Glomerular endothelial cell (primary cell): ENCODE measurements around the gene KIFC1. TPM values are rescaled to one million over a fixed set of nuclear protein-coding genes. Genes with fewer than 3 reads are reported as not detected.

Source experiments
- DNase-seq: peaks from one replicate; pipeline ENCODE4 v3.0.0-alpha.2; 2011; ENCODE audit warnings: low read depth, low spot score; ENCODE audit errors: extremely low read depth
- total RNA-seq: library from RNA; depleted of rRNA; stranded (reverse); fragments of >200 nt; gene quantifications from 2 replicates; pipeline ENCODE4 v1.2.3, GENCODE V29; 2015

KIFC1 gene
- total RNA-seq, 1 donor from 2014 or later: 21.9 TPM

DNA sequence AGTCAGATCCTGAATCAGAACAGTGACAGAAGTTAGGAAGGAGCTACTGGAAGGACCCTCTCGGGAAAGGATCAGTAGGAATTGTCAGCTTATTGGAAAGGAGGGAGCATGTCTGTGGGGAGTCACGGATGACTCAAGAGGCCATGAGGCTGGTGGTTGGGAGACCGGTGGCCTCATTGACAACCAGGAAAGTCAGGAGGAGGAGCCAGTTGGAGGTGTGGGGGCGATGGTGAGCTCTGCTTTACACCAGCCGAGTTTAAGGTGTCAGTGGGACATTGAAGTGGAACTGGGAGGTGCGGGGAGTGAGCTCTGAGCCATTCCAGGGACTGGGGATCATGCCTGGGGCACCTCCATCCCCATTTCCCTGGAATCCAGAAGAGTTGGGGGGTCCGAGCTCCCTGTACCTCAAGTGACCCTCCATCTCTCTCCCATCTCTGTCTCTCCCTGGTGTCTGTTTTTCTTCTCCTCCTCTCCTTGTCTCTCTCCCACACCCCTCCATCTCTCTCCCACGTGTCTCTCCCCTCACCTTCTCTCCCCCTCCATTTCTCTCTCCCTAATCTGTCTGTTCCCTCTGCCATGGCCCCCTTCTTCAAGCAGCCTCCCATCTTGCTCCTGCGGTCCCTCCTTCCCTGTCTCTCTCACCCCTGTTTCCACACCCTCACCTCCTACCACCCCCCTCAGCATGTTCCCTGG, 48.5 kb downstream of the KIFC1 start:
- no peak for DNase-seq

DNA sequence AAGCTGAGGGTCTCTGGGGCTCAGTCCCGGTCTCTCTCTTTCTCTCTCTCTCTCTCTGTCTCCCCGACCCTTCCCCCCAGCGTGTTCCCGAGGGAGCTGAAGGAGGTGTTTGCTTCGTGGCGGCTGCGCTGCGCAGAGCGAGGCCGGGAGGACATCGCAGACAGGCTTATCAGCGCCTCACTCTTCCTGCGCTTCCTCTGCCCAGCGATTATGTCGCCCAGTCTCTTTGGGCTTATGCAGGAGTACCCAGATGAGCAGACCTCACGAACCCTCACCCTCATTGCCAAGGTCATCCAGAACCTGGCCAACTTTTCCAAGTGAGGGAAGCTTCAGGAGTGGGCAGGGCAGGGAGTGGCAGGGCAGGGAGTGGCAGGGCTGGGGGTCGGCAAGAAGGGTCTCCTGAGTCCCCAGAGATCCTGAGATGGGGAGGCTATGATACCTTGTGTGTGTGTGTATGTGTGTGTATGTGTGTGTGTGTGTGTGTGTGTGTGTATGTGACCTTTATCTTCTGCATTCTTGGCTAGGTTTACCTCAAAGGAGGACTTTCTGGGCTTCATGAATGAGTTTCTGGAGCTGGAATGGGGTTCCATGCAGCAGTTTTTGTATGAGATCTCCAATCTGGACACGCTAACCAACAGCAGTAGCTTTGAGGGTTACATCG, 49.2 kb downstream of the KIFC1 start:
- no peak for DNase-seq

DNA sequence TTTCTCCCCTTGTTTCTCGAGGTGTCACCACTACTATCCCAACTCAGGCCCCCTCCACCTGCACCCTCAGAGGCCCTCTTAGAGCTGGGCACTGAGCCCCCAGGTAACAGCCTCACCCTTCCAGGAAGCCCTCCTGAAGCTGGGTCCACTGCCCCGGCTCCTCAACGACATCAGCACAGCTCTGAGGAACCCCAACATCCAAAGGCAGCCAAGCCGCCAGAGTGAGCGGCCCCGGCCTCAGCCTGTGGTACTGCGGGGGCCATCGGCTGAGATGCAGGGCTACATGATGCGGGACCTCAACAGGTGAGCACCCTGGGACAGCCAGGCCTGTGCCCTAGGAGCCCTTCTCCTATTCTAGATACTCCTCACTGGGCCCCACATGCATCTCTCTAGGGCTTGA, 49.8 kb downstream of the KIFC1 start:
- DNase-seq: no peak

DNA sequence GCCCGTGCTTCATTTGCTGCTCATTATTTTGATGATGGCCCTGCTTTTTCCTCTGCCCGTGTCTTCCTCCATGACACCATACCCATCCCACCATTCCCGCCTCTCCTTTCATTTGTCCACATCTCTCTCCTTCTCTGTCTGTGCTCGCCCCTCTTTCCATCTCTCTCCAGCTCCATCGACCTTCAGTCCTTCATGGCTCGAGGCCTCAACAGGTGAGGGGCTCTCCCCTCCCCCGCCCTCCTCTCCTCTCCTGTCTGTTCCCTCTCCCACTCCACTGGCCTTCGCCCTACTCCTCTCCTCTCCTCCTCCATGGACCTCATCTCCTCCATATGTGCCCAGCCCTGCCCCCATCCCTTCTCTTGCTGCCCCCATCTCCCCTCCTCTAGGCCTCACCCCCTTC, 50.7 kb downstream of the KIFC1 start:
- DNase-seq: no peak

DNA sequence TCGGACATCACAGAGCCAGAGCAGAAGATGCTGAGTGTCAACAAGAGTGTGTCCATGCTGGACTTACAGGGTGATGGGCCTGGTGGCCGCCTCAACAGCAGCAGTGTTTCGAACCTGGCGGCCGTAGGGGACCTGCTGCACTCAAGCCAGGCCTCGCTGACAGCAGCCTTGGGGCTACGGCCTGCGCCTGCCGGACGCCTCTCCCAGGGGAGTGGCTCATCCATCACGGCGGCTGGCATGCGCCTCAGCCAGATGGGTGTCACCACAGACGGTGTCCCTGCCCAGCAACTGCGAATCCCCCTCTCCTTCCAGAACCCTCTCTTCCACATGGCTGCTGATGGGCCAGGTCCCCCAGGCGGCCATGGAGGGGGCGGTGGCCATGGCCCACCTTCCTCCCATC, 51.4 kb downstream of the KIFC1 start:
- DNase-seq: no peak

DNA sequence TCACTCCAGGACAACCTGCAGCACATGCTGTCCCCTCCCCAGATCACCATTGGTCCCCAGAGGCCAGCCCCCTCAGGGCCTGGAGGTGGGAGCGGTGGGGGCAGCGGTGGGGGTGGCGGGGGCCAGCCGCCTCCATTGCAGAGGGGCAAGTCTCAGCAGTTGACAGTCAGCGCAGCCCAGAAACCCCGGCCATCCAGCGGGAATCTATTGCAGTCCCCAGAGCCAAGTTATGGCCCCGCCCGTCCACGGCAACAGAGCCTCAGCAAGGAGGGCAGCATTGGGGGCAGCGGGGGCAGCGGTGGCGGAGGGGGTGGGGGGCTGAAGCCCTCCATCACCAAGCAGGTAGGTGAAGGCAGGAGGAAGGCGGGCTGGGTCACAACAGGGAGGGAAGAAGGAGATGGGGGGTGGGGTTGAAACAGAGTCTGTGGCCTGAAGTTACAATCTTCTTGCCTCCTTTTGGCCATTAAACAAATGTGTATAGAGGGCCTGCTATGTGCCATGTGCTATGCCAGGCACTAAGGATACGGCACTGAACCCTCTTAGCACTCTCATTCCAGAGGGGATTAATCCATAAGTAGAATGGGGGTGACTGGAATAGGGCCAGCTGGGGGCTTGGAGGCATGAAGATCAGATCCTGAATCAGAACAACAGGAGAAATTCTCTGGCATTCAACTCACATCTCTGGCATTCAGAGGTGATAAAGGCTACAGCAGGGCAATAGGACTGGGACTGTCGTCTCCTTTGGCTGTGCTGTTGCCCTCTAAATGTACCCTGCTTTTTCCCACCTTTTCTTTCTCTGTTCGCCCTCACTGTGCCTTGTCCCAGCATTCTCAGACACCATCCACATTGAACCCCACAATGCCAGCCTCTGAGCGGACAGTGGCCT, 52.2 kb downstream of the KIFC1 start:
- DNase-seq: no peak

DNA sequence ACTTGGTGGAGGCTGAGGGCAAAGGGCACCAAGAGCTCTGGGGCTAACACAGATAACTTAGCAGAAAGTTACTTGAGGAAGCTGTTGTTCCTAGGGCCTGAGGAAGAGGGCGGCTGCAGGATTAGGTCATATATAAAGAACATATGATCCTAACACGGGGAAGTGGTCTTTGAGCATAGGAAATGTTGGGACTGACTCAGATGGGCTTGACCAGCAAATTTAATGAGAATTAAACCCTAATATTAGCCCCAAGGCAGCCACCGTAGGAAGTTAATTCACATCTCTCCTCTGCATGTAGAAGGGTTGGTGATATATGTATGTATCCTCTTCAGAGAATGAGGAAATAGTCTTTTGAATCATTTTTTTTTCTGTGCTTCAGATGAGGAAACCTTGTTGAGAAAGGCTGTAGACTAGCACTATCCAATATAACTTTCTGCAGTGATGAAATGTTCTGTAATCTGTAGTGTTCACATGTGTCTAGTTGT, 53.5 kb downstream of the KIFC1 start:
- no peak for DNase-seq

DNA sequence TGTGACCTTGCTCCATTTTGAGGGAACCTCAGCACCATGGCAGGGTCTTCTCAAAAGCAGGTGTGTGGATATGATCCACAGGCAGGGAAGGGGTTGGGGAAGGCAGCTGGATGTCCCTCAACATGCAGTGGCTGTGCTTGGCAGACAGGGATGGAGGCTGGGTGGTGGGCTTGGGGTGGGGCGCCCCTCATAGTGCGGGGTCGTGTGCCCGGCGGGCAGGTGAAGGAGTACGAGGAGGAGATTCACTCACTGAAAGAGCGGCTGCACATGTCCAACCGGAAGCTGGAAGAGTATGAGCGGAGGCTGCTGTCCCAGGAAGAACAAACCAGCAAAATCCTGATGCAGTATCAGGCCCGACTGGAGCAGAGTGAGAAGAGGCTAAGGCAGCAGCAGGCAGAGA, 54.7 kb downstream of the KIFC1 start:
- no peak for DNase-seq

DNA sequence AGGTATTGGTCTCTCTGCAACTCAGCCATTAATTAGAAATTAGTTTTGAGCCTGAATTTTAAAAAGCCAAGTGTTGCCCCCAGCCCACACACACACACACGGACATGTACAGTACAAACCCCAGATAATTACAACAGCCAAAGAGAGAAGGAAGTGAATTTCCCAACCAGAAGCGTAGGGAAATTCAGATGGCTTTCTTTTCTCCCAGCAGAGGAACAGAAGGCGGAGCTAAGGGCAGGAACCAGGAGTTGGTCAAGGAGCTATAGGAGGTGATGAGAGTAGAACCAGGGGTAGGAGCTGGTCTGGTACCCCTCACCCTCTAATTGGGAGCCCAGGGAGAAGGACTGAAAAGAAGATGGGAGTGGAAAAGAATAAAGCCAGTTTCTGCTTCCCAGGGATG, 58.8 kb downstream of the KIFC1 start:
- DNase-seq: no peak

DNA sequence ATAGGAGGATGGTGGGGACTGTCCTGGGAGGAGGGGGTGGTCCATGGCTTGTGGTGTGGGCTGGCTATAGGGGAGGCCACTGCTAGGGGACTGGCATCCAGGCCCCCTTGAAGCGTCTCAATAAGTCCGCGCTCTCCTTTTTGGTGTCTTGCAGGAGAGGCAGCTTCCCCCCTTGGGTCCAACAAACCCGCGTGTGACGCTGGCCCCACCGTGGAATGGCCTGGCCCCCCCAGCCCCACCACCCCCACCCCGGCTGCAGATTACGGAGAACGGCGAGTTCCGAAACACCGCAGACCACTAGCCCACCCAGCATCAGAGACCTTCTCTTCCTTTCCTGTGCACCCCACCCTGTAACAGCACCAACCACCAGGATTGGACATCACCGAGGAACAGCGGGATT, 60.0 kb downstream of the KIFC1 start:
- no peak for DNase-seq

DNA sequence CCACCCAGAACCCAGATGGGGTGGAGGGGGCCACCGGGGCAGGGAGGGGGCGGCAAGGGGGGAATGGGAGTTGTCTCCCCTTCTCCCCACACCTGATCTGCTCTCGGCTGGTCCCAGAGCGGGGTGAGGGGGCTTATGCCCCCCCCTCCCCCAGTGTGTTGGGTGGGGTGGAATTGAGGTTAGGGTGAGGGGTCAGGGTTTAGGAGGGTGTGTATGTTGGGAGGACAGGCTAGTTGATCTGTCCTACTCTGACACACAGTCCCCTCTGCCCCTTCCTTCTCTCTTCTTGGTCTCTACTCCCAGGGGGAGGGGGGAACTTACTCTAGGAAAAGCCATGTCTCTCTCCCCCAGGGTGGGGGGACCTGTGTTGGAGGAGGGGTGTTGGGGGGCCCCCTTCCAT, 60.9 kb downstream of the KIFC1 start:
- DNase-seq: no peak

DNA sequence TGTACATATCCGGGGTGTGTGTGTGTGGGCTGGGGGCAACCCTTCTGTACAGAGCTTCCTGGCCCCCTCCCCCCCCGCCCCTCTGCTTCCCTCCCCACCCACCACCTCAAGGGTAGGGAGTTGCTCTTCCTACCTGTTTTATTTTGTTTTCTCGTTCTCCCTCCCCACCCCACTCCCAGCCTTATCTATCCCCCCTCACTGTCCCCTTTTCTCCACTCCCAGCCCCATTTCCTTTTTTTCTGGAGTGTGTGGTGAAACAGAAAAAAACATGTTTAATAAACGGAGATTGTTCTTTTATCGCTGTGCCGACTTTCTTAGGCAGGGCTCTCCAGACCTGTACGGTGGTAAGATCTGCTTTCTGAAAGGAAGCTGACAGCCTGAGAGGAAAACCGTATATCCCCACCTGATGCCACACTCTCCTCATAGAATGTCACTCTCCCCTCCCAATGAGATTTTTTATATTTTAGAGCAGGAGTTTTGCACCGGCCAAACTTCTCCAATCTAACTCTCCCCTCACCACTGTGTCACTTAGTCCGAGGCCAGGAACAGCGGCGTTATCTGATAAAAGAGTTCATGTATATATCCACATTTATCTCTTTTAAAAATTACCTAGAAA, 61.9 kb downstream of the KIFC1 start:
- no peak for DNase-seq

DNA sequence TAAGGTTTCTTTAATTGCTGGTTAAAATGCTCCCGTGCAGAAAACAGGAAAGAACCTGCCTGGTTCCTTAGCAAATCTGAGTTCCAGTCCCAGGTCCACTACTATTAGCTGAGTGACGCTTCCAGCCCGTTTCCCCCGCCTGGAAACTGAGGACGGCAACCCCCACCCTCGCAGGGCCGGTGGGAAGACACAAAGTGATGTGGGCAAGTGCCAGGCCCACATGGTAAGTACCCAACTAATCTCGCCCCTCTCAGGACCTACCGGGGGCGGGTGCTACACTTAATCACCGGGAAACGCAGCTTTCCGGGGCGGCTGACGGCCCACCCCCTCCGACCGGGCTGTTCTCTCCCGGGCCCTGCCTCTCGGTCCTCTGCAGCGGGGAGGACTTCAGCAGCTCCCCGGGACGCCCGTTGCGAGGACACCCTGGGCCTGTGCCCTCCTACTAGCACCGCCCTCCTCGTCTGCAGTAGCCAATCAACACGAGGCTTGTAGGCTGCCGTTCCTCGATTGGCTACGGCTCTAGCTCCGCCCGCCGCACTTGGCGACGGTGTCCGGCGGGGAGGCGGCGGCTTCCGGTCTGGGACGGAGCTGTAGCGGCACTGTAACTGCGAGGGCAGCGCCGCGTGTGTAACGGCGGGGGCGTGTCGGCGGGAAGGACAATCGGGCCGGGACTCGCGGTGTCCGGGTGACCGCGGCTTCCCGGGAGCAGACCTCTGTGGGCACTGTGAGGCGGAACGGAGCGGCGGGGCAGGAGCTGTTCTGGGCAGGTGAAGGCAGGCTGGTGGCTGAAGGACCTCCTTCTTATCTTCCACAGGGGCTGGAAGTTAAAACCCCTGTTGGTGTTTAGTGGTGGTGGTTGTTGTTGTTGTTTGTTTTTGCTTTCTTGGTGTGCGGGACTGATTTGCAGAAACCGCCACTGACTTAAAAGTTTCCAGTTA, 62.7 kb downstream of the KIFC1 start, which contains the start of gene ZBTB9:
ZBTB9 (plus strand) TSS at position 568 of the 938 bp plus-strand sequence. CDS start 525 bp downstream, outside the sequence.
- DNase-seq: peak; percentile 45

DNA sequence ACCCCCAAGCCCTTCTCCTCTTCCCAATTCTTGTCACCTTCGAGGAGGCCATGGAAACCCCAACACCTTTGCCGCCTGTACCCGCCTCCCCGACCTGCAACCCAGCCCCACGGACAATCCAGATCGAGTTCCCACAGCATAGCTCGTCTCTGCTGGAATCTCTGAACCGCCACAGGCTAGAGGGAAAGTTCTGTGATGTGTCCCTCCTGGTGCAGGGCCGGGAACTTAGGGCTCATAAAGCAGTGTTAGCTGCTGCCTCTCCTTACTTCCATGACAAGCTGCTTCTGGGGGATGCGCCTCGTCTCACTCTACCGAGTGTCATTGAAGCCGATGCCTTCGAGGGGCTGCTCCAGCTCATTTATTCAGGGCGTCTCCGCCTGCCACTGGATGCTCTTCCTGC, 63.4 kb downstream of the KIFC1 start:
- no peak for DNase-seq

DNA sequence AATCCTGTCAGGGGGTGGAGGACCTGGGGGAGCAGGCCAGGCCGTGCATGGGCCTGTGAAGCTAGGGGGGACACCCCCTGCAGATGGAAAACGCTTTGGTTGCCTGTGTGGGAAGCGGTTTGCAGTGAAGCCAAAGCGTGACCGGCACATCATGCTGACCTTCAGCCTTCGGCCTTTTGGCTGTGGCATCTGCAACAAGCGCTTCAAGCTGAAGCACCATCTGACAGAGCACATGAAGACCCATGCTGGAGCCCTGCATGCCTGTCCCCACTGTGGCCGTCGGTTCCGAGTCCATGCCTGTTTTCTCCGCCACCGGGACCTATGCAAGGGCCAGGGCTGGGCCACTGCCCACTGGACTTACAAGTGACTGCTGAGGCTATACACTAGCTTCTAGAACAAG, 64.5 kb downstream of the KIFC1 start:
- DNase-seq: no peak

DNA sequence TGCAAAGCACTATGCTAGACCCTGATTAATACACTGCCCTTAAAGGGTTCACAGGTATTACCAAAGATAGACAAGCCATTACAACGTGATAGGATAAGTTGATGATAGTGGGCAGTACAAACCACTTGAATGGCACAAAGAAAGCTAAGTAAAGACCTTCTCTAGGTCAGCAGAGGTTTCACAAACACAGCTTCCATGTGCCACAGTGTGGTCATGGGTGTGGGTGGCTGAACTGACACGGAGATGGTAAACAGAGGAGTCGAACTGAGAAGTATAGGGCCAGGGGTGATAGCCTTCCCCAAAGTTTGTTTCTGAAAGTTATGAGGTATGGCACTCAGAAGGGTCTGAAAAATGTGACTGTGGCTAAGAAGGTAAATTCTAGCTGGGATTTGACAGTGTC, 67.1 kb downstream of the KIFC1 start:
- DNase-seq: no peak

DNA sequence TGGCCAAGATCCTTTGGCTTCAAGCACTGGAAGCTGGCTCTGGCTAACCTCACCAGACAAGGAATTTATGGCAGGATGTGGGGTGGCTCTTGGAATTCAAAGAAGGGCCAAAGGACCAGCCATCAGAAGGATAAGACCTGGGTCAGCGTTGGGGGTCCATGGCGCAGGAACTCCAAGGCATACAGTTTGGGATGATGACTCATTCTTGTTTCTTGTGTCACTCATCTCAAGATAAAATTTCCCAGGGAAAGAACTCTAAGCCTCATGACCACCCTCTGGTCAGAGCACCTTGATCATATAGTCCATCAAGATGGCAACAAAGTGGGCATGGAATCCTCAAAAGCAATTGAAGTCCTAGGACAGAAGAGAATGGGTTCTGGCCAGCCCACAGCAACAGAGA, 67.6 kb downstream of the KIFC1 start:
- no peak for DNase-seq
